Measurements from ENCODE around the gene TEX10. TPM values are rescaled to one million over a fixed set of nuclear protein-coding genes. Genes with fewer than 3 reads are reported as not detected.

The TEX10 gene
- total and polyA plus RNA-seq, 9 of the 15 experiments (the other 6 are each of a cell fraction or from before 2014, with no cell fraction given): 27.8 to 60.0 (median 47.9) TPM

DNA sequence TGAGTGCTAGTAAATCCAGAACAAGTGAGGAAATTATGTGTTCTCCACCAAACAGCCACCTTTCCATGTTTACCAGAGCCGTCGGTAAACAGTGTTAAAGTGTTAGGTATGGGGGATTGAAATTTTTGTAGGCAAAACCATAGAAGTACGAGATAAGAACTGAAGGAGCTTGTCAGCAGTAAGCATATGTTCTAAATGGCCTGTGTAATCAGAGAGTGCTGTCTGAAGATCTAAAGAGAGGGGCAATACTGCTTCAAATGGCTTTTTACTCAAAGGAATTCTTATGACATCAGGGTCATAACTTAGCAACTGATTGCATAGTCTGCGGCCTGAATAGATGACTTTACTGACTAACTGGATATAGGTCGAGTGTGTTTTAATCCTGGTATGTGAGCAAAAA is 13.4 kb upstream of the TEX10 start (continued):
- TF ChIP-seq RBM22 (IDR thresholded peaks at IDR 0.05; ENCODE audit: low read depth, low read length, poor library complexity, severe bottlenecking) (no peak), TCF15 (CRISPR knock-in tag; IDR thresholded peaks at IDR 0.05) (no peak), KAT2B (IDR thresholded peaks at IDR 0.05; ENCODE audit: low read depth, low read length) (no peak), ARID1B (IDR thresholded peaks at IDR 0.05) (peak; percentile 57), SRSF9 (IDR thresholded peaks at IDR 0.05; ENCODE audit: borderline replicate concordance, low read depth, low read length) (no peak), ADNP (tag; IDR thresholded peaks at IDR 0.05) (no peak), KDM1A (IDR thresholded peaks at IDR 0.05) (peak; percentile 35 to 36; a peak in 1 of 4 replicates), MLLT1 (IDR thresholded peaks at IDR 0.05) (no peak), EWSR1 (IDR thresholded peaks at IDR 0.05; ENCODE audit: borderline replicate concordance, low read depth, partially characterized antibody) (no peak), TRIM24 (IDR thresholded peaks at IDR 0.05) (0 out of 4 replicates have a peak, but pooled peaks of 1 of the 2 experiments have one; percentile 16), ZNF41 (CRISPR knock-in tag; conservative IDR thresholded peaks at IDR 0.05) (no peak), ZNF830 (CRISPR knock-in tag; IDR thresholded peaks at IDR 0.05) (no peak), ZNF232 (CRISPR knock-in tag; IDR thresholded peaks at IDR 0.05) (no peak), ATF7 (IDR thresholded peaks at IDR 0.05) (peak; percentile 35; the same call in 1 of the 2 replicates), POLR2H (tag; IDR thresholded peaks at IDR 0.05; ENCODE audit: low read depth) (no peak)
- TF ChIP-seq, protein P1, sequence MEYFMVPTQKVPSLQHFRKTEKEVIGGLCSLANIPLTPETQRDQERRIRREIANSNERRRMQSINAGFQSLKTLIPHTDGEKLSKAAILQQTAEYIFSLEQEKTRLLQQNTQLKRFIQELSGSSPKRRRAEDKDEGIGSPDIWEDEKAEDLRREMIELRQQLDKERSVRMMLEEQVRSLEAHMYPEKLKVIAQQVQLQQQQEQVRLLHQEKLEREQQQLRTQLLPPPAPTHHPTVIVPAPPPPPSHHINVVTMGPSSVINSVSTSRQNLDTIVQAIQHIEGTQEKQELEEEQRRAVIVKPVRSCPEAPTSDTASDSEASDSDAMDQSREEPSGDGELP (CRISPR knock-in tag; IDR thresholded peaks at IDR 0.05; ENCODE audit: borderline replicate concordance): no peak
